ENCODE data around the gene HOXC10. TPM values are rescaled to one million over a fixed set of nuclear protein-coding genes. Genes with fewer than 3 reads are reported as not detected.

The HOXC10 gene
- total RNA-seq, 1 donor from 2014 or later: not detected

- DNase-seq (no peak), ATAC-seq (no peak)
- TF ChIP-seq CTCF (IDR thresholded peaks at IDR 0.05): no peak
- H3K9me3 ChIP-seq: no peaks in the 10 kb centered on the region
- H3K27ac ChIP-seq: no peak overlapping the region
- intact Hi-C loops (cut with DNase I): no loop called here
- H3K4me1 ChIP-seq: peaks cover 25% of the 10 kb centered on the region
- H3K4me3 ChIP-seq: peak overlapping the region; percentile 46
- H3K27me3 ChIP-seq (ENCODE audit: low read depth): peaks cover 99% of the 10 kb centered on the region
- no peaks in the 10 kb centered on the region for H3K36me3 ChIP-seq
Observed at GRCh38 chr12:54018468-54018984, 33.6 kb downstream of the HOXC10 start.

GRCh38 chr12:54019091-54019811, 34.3 kb downstream of the HOXC10 start:
- Histone ChIP-seq H3K36me3 (no peaks in the 10 kb centered on the region), H3K9me3 (no peaks in the 10 kb centered on the region), H3K4me3 (no peak overlapping the region), H3K4me1 (peaks cover 24% of the 10 kb centered on the region), H3K27me3 (ENCODE audit: low read depth) (peaks cover 100% of the 10 kb centered on the region), H3K27ac (no peak overlapping the region)
- no peak for DNase-seq
- intact Hi-C loops (cut with DNase I): no loop called here
- no peak for ATAC-seq
- no peak for TF ChIP-seq CTCF (IDR thresholded peaks at IDR 0.05)

GRCh38 chr12:54019924-54020590, 35.1 kb downstream of the HOXC10 start:
- no peak for ATAC-seq
- H3K36me3 ChIP-seq: no peaks in the 10 kb centered on the region
- no peak for DNase-seq
- TF ChIP-seq CTCF (IDR thresholded peaks at IDR 0.05): no peak
- H3K27me3 ChIP-seq (ENCODE audit: low read depth): peaks cover 100% of the 10 kb centered on the region
- H3K27ac ChIP-seq: no peak overlapping the region
- no peaks in the 10 kb centered on the region for H3K9me3 ChIP-seq
- peaks cover 18% of the 10 kb centered on the region for H3K4me1 ChIP-seq
- no peak overlapping the region for H3K4me3 ChIP-seq
- intact Hi-C loops (cut with DNase I): no loop called here

GRCh38 chr12:54020591-54021405, 35.9 kb downstream of the HOXC10 start:
- intact Hi-C loops (cut with DNase I): no loop called here
- Histone ChIP-seq H3K4me3 (no peak overlapping the region), H3K36me3 (no peaks in the 10 kb centered on the region), H3K4me1 (peaks cover 18% of the 10 kb centered on the region), H3K27ac (no peak overlapping the region), H3K9me3 (no peaks in the 10 kb centered on the region), H3K27me3 (ENCODE audit: low read depth) (peaks cover 100% of the 10 kb centered on the region)
- TF ChIP-seq CTCF (IDR thresholded peaks at IDR 0.05): no peak
- ATAC-seq (no peak), DNase-seq (no peak)

- ATAC-seq (no peak), DNase-seq (no peak)
- H3K27me3 ChIP-seq (ENCODE audit: low read depth): peaks cover 100% of the 10 kb centered on the region
- intact Hi-C loops (cut with DNase I): no loop called here
- no peak overlapping the region for H3K4me3 ChIP-seq
- no peaks in the 10 kb centered on the region for H3K36me3 ChIP-seq
- H3K4me1 ChIP-seq: peaks cover 18% of the 10 kb centered on the region
- no peaks in the 10 kb centered on the region for H3K9me3 ChIP-seq
- TF ChIP-seq CTCF (IDR thresholded peaks at IDR 0.05): no peak
- no peak overlapping the region for H3K27ac ChIP-seq
Observed at GRCh38 chr12:54021432-54022013, 36.6 kb downstream of the HOXC10 start.
